Activated CD8-positive, alpha-beta memory T cell treated with anti-CD3 and anti-CD28 coated beads, Interleukin-2, amount 10 ng/mL, durations not matched to agents 7 days and 5 days (primary cell): ENCODE data around the gene TMED10. TPM values are rescaled to one million over a fixed set of nuclear protein-coding genes. Genes with fewer than 3 reads are reported as not detected.

Experiments
- ATAC-seq: fragments of 150-1000 bp; cut with Tn5 transposase; one replicate; pipeline ENCODE4 v1.10.0; 2021; ENCODE audit warnings: moderate library complexity
- CTCF ChIA-PET: fragments of 350-600 bp; sonication (Branson Sonifier 250); formaldehyde crosslinking; loops from one replicate; lab custom pipeline; 2021; ENCODE audit warnings: antibody characterized with exemption; lab: Charles Lee
- DNase-seq: peaks from one replicate; pipeline ENCODE4 v3.0.0-alpha.2; 2020
- H3K27ac Mint-ChIP-seq: one replicate; pipeline ENCODE4 v1.8.0; 2021; ENCODE audit warnings: mild to moderate bottlenecking, mixed read lengths
- H3K27me3 Mint-ChIP-seq: one replicate; pipeline ENCODE4 v1.8.0; 2021; ENCODE audit warnings: mixed read lengths
- H3K36me3 Mint-ChIP-seq: one replicate; pipeline ENCODE4 v1.8.0; 2021; ENCODE audit warnings: mild to moderate bottlenecking, mixed read lengths
- H3K4me1 Mint-ChIP-seq: one replicate; pipeline ENCODE4 v1.8.0; 2021; ENCODE audit warnings: mixed read lengths
- H3K4me3 Mint-ChIP-seq: one replicate; pipeline ENCODE4 v1.8.0; 2021; ENCODE audit warnings: mild to moderate bottlenecking, moderate library complexity, mixed read lengths
- H3K9me3 Mint-ChIP-seq: one replicate; pipeline ENCODE4 v1.8.0; 2022; ENCODE audit warnings: low read depth, mixed read lengths
- total RNA-seq, 2 experiments: library from RNA; stranded (reverse); gene quantifications; one replicate each; pipeline ENCODE4 v1.2.3, GENCODE V29; 2021

TMED10 gene
- total RNA-seq, 2 experiments from 2014 or later = 129 to 166 TPM

DNA sequence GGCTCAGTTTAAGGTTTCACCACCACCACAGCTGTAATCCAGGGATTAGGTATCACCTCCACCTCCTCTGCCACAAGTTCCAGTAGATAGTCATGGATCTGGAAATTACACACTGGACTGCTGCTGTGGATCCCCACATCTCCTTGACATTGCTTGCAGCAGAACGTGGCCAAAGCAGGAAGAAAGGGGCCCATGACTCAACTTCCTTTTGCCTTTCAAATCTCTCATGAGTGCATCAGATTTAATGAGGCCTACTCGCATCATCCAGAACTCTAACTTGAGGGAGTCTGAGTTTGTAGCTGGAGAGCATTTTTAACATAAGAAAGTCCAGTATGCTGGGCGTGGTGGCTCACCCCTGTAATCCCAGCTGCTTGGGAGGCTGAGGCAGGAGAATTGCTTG is 29.2 kb upstream of the TMED10 start:
- Mint-ChIP-seq H3K36me3 (peaks cover 4% of the 10 kb centered on the region), H3K27ac (peak overlapping the region; percentile 77), H3K9me3 (no peaks in the 10 kb centered on the region), H3K27me3 (peaks cover 8% of the 10 kb centered on the region), H3K4me3 (no peak overlapping the region), H3K4me1 (peaks cover 24% of the 10 kb centered on the region)
- ATAC-seq (peak; percentile 74), DNase-seq (peak; percentile 52)
- CTCF ChIA-PET = interaction anchor here (0.6 to 1.3 kb wide), 3 partner anchors 10 to 67 kb away, joined by 3 to 4 read pairs (median 4); no protein-coding TSS in a partner anchor

DNA sequence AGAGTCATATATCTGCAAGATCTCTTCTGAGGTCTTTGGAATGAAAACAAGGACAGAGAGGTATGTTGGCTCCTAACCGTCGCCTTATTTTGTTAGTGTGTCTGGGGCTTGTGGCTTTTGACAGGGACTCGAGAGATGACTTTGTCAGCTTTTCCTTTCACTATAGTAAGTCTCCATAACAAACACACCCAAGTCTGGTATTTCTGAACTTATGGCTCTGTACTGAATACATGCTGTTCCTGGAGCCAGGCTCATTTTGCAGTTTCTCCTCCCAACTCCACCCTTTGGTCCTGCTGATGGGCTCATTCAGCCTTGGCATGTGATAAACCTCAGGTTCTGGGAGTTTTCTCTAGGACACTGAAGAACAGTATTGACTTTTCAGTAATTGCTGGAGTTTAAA is 27.7 kb upstream of the TMED10 start:
- peaks cover 5% of the 10 kb centered on the region for H3K27me3 Mint-ChIP-seq
- peaks cover 4% of the 10 kb centered on the region for H3K36me3 Mint-ChIP-seq
- H3K4me1 Mint-ChIP-seq = peaks cover 25% of the 10 kb centered on the region
- no peak for DNase-seq
- H3K27ac Mint-ChIP-seq = no peak overlapping the region
- CTCF ChIA-PET = no interaction called here
- no peak overlapping the region for H3K4me3 Mint-ChIP-seq
- no peaks in the 10 kb centered on the region for H3K9me3 Mint-ChIP-seq
- ATAC-seq = peak; percentile 73

DNA sequence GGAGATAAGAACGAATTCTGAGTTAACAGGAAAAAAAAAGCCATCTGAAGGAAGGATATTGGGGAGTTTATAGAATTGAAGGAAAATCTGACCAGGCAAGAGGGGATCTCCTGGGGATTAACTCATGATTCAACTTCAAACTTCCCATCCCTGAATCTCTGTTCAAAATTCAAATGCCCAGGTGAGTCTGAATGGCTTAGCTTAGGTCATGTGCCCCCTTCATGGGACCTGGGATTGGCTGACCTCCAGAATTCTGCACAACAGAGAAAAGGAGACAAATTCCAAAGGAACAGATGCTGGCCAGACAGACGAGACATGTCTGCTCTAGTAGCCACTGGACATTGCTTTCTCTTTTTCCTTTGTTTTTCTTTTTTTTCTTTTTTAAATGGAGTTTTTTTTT is 26.2 kb upstream of the TMED10 start:
- peaks cover 25% of the 10 kb centered on the region for H3K4me1 Mint-ChIP-seq
- H3K27me3 Mint-ChIP-seq = peaks cover 5% of the 10 kb centered on the region
- no peak overlapping the region for H3K27ac Mint-ChIP-seq
- CTCF ChIA-PET = interaction anchor here (0.7 to 1.0 kb wide), 2 partner anchors 14 to 26 kb away, joined by 3 read pairs; no protein-coding TSS in a partner anchor
- H3K9me3 Mint-ChIP-seq = no peaks in the 10 kb centered on the region
- H3K36me3 Mint-ChIP-seq = peaks cover 4% of the 10 kb centered on the region
- DNase-seq (no peak), ATAC-seq (no peak)
- H3K4me3 Mint-ChIP-seq = no peak overlapping the region

DNA sequence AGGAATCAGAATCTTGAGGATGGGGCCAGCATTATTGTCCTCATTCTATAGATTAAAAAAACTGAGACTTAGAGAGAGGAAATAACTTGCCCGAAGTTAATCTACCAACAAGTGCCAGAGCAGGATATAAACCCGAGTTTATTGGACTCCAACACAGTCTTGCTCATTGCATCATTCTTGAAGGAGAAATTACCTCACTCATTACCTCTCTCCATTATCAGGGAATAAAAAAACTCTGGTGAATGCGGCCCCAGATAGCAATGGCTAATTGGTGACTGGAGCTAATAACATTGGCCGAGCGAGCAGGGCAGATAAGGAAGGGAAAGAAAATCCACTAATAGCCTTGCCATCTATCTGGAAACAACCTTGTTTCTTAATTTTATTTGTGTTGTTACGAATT is 24.7 kb upstream of the TMED10 start:
- Mint-ChIP-seq H3K9me3 (no peaks in the 10 kb centered on the region), H3K4me3 (no peak overlapping the region), H3K27me3 (peaks cover 5% of the 10 kb centered on the region), H3K36me3 (peaks cover 3% of the 10 kb centered on the region), H3K4me1 (peaks cover 19% of the 10 kb centered on the region), H3K27ac (no peak overlapping the region)
- no peak for ATAC-seq
- no peak for DNase-seq
- CTCF ChIA-PET = no interaction called here

DNA sequence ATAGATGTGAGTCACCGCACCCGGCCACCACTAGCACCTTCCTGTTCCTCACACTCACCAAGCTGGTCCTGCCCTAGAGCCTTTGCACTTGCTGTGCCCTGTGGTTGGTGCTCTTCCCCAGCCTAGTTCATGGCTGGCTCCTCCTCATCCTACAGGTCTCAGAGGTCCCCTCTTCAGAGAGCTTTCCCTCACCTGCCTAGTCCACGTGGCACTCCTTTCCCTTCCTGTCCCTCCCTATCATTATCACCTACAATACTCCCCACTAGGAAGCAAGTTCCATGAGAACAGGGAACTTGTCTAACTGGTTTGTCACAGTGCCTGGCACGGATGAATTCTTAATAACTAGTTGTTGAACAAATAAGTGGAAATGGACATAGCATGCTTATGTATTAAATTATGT is 24.0 kb upstream of the TMED10 start:
- Mint-ChIP-seq H3K9me3 (no peaks in the 10 kb centered on the region), H3K4me1 (peaks cover 14% of the 10 kb centered on the region), H3K27me3 (peaks cover 5% of the 10 kb centered on the region), H3K27ac (no peak overlapping the region), H3K4me3 (no peak overlapping the region), H3K36me3 (no peaks in the 10 kb centered on the region)
- CTCF ChIA-PET = no interaction called here
- DNase-seq (no peak), ATAC-seq (no peak)

DNA sequence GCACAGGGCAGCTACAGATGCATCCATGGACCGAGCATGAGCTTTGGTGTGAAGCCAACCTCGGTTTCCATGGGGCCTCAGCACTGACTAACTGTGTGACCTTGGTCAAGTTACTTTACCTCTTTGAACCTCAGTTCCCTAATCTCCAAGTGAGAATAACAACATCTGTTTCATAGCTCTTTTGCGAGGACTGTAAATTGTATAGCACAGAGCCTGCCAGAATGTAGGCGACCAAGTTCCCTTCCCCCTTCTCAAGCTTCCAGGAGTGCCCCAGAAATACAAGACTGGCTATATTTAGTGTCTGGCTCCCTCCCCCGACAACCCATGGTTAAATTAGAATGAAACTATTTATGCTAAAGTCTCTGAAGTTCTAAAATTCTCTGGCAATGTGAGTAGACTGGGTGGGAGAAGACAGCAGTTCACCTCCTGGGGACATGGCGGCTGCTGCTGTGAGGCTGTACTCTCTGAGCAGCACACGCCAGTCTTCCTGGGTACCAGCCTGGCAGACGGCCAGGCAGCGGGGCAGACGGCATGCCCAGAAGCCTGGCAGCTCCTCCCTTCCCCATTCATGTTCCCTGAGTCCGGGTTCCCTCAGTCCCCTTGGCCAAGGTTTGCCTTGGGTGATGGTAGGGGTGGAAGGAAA is 22.0 kb upstream of the TMED10 start:
- CTCF ChIA-PET = no interaction called here
- no peaks in the 10 kb centered on the region for H3K36me3 Mint-ChIP-seq
- ATAC-seq (no peak), DNase-seq (no peak)
- no peaks in the 10 kb centered on the region for H3K9me3 Mint-ChIP-seq
- peaks cover 8% of the 10 kb centered on the region for H3K27me3 Mint-ChIP-seq
- no peak overlapping the region for H3K27ac Mint-ChIP-seq
- H3K4me3 Mint-ChIP-seq = no peak overlapping the region
- H3K4me1 Mint-ChIP-seq = peaks cover 2% of the 10 kb centered on the region

DNA sequence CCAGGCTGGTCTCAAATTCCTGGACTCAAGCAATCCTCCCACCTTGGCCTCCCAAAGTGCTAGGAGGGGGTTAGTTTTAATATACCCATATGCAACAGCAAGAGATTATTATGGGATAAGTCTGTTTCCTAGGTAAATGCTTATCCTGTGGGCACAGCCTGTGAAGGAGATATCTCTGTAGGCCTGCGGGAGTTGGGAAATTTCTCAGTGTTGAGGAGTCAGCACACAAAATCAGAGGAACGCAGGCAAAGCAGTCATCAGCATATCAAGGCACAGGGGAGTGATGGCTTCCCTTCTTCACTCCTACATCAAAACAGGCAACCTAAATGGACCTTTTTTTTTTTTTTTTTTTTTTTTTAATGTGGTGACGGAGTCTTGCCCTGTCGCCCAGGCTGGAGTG is 20.9 kb upstream of the TMED10 start:
- Mint-ChIP-seq H3K9me3 (no peaks in the 10 kb centered on the region), H3K4me1 (peaks cover 2% of the 10 kb centered on the region), H3K36me3 (no peaks in the 10 kb centered on the region), H3K27me3 (peaks cover 6% of the 10 kb centered on the region), H3K4me3 (no peak overlapping the region), H3K27ac (no peak overlapping the region)
- ATAC-seq = no peak
- CTCF ChIA-PET = interaction anchor here (0.6 kb wide), 1 partner anchor 286 kb away, joined by 3 read pairs; no protein-coding TSS in a partner anchor
- no peak for DNase-seq

DNA sequence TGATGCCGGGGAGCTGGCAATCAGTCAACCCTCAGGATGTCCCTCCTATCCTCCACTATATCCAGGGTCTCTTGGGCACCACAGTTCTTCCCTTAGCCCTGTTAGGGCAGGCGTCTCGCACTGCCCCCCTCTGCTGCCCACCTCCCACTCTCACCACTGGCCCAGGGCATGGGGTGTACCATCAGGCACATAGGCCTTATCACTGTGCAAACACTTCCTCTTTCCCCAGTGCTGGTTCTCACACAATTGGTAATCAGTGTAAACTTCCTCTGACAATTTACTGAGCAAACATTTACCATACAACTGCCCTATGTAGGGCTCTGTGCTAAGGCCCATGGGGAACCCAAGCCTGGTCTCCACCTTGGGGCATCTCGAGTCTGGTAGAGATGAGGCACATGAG is 20.1 kb upstream of the TMED10 start:
- no peak overlapping the region for H3K4me3 Mint-ChIP-seq
- H3K4me1 Mint-ChIP-seq = peaks cover 2% of the 10 kb centered on the region
- no peaks in the 10 kb centered on the region for H3K36me3 Mint-ChIP-seq
- peaks cover 5% of the 10 kb centered on the region for H3K27me3 Mint-ChIP-seq
- no peaks in the 10 kb centered on the region for H3K9me3 Mint-ChIP-seq
- no peak for ATAC-seq
- H3K27ac Mint-ChIP-seq = no peak overlapping the region
- no peak for DNase-seq
- CTCF ChIA-PET = no interaction called here

DNA sequence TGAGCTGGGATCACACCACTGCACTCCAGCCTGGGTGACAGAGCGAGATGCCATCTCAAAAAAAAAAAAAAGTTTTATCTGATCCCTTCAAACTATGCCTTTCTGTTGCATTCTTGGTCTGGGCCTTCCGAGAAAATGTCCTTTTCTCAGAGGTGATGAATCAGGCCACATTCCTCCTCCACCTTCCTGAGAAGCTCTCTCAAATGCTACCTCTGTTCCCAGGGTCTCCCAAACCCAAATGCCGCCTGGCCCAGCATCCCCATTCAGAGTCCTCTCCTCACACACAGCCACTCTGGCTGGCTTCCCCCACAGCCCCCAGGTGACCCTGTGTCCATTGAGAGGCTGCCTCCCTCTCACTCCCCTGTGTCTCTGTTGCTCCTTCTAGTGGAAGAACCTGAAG is 19.7 kb upstream of the TMED10 start:
- peaks cover 5% of the 10 kb centered on the region for H3K27me3 Mint-ChIP-seq
- CTCF ChIA-PET = interaction anchor here (1.4 kb wide), 1 partner anchor 9 kb away, joined by 4 read pairs; no protein-coding TSS in a partner anchor
- no peaks in the 10 kb centered on the region for H3K36me3 Mint-ChIP-seq
- ATAC-seq (no peak), DNase-seq (no peak)
- H3K4me3 Mint-ChIP-seq = no peak overlapping the region
- H3K27ac Mint-ChIP-seq = no peak overlapping the region
- H3K9me3 Mint-ChIP-seq = no peaks in the 10 kb centered on the region
- peaks cover 2% of the 10 kb centered on the region for H3K4me1 Mint-ChIP-seq

DNA sequence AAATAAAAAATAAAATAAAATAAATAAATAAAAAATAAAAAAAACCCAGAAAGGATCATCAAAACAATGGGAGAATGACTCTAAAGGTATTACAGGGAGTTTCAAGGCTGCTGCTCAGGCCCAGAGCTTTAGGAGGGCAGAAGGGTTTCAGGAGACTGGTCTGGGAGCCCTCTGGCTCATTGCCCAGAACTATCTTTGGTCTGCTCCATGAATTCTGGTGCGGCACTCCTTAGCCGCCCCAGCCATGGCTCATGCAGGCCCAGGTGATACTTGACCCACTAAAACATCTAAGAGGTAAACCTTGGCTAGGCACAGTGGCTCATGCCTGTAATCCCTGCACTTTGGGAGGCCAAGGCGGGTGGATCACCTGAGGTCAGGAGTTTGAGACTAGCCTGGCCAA is 14.7 kb upstream of the TMED10 start:
- no peak for DNase-seq
- no peak for ATAC-seq
- H3K4me3 Mint-ChIP-seq = no peak overlapping the region
- no peaks in the 10 kb centered on the region for H3K36me3 Mint-ChIP-seq
- peaks cover 26% of the 10 kb centered on the region for H3K27me3 Mint-ChIP-seq
- CTCF ChIA-PET = interaction anchor here (0.7 kb wide), 1 partner anchor 260 kb away, joined by 3 read pairs; no protein-coding TSS in a partner anchor
- H3K9me3 Mint-ChIP-seq = no peaks in the 10 kb centered on the region
- no peaks in the 10 kb centered on the region for H3K4me1 Mint-ChIP-seq
- no peak overlapping the region for H3K27ac Mint-ChIP-seq

DNA sequence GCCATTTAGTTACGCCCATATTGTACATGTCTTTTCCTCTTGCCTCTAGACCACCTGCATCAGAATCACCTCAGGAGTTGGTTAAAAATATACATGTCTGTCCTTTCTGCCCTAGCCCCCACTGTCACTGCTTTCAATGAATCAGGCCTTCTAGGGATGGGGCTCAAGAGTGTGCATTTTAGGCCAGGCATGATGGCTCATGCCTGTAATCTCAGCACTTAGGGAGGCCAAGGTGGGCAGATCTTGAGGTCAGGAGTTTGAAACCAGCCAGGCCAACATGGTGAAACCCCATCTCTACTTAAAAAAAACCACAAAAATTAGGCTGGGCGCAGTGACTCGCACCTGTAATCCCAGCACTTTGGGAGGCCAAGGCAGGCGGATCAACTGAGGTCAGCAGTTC is 13.6 kb upstream of the TMED10 start:
- H3K27ac Mint-ChIP-seq = no peak overlapping the region
- no peak for DNase-seq
- no peak overlapping the region for H3K4me3 Mint-ChIP-seq
- CTCF ChIA-PET = no interaction called here
- no peaks in the 10 kb centered on the region for H3K4me1 Mint-ChIP-seq
- ATAC-seq = no peak
- H3K27me3 Mint-ChIP-seq = peaks cover 26% of the 10 kb centered on the region
- no peaks in the 10 kb centered on the region for H3K9me3 Mint-ChIP-seq
- no peaks in the 10 kb centered on the region for H3K36me3 Mint-ChIP-seq

DNA sequence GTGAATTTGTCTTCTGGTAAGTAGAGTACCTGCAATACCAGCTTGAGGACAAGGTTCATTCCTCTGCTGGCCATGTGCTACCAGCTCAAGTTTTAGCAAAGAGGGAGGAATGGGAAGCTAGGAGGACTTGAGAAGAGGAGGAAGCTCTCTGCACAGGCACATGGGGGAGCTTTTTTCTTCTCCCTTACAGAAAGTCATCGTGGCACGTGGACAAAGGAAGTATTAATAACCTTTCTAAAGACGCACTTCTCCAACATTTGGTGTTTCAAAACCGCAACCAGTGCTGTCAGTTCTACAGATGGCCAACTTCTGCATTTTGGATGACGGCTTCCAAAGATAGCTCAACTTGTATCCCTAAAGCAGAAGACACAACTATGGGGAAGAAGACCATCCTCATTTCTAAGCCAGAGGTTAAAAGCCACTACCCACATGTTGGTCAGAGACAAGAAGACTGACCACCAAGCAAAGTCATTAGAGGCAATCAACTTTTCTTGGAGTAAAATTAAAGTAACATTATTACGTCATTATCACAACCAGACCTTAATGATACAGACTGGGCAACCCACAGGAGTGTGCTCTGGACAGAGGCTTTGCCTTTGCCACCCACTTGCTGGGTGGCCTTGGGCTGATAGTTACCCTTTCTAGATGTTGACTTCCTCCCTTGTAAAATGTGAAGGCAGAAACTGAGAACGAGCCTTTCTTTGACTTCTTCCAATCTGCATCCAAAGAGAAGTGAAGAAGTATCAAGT is 12.3 kb upstream of the TMED10 start:
- Mint-ChIP-seq H3K4me1 (peaks cover 2% of the 10 kb centered on the region), H3K9me3 (no peaks in the 10 kb centered on the region), H3K36me3 (no peaks in the 10 kb centered on the region), H3K27ac (no peak overlapping the region), H3K27me3 (peaks cover 23% of the 10 kb centered on the region), H3K4me3 (no peak overlapping the region)
- ATAC-seq = no peak
- CTCF ChIA-PET = no interaction called here
- no peak for DNase-seq

DNA sequence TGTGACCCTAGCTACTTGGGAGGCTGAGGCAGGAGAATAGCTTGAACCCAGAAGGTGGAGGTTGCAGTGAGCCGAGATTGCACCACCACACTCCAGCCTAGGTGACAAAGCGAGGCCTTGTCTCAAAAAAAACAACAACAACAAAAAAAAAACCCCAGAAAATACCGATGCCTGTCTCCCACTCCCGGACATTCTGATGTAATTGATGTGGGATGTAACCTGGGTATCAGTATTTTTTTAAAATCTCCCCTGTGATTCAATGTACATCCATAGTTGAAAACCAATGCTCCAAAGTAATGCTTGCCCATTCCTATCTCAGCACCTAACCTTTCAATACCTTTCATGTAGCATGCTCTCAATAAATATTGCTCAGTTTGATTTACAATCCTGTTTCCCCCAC is 11.7 kb upstream of the TMED10 start:
- DNase-seq (no peak), ATAC-seq (no peak)
- CTCF ChIA-PET = no interaction called here
- Mint-ChIP-seq H3K27ac (no peak overlapping the region), H3K4me3 (no peak overlapping the region), H3K27me3 (peaks cover 23% of the 10 kb centered on the region), H3K4me1 (peaks cover 2% of the 10 kb centered on the region), H3K9me3 (no peaks in the 10 kb centered on the region), H3K36me3 (no peaks in the 10 kb centered on the region)

DNA sequence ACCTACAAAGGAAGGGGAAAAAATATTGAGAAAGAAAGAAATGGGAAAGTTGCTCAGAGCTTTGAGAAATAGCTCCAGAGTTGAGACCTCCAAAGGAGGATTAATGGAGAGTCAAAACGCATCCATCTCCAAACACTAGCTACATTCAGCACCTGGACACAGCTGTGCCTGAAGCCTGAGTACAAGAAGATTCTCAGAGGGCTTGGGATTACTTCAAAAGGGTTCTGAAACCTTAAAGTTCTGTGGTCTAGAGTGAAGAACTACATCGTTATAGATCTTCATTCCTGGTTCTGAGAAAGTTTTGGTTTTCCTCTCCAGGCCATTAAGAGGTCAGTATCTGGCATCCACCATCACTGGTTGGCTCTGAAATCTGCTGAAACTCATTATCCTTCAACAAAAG is 10.5 kb upstream of the TMED10 start:
- H3K27me3 Mint-ChIP-seq = peaks cover 23% of the 10 kb centered on the region
- ATAC-seq = no peak
- peaks cover 2% of the 10 kb centered on the region for H3K4me1 Mint-ChIP-seq
- DNase-seq = no peak
- H3K4me3 Mint-ChIP-seq = no peak overlapping the region
- H3K27ac Mint-ChIP-seq = no peak overlapping the region
- no peaks in the 10 kb centered on the region for H3K36me3 Mint-ChIP-seq
- CTCF ChIA-PET = no interaction called here
- no peaks in the 10 kb centered on the region for H3K9me3 Mint-ChIP-seq
